Ovary (tissue), 3 donors: ENCODE results near the gene RBAK.

ENCODE experiments used
- CTCF ChIP-seq, 3 donors: fragments of 450-650 bp in 2 of 3; fragments of 200-600 bp in 1 of 3; IDR thresholded peaks; one replicate each; pipeline versions ENCODE4 v1.5.1 to v1.8.0; 2016 to 2022; ENCODE audit warnings: antibody characterized with exemption in 3 of 3, mild to moderate bottlenecking in 1 of 3
- EP300 ChIP-seq: sonication (generic); formaldehyde crosslinking; IDR thresholded peaks from one replicate; pipeline ENCODE4 v1.6.1; 2017; ENCODE audit warnings: antibody characterized with exemption
- POLR2A ChIP-seq: fragments of 450-650 bp; IDR thresholded peaks from one replicate; pipeline ENCODE4 v1.6.1; 2017; ENCODE audit warnings: antibody characterized with exemption, mild to moderate bottlenecking, moderate library complexity
- donor health status: DM: no; HTN: no; CAD: no.

- TF ChIP-seq CTCF (IDR thresholded peaks at IDR 0.05): no peak
- TF ChIP-seq POLR2A: no peak
- TF ChIP-seq EP300: no peak
Measured at GRCh38 chr7:4996696-4997222, 48.9 kb upstream of the RBAK start.
